GM19372 (cell line): ENCODE data around the gene TXNIP.
A peak's percentile ranks its signal among the peaks of the same experiment; 100 is the strongest.

Experiments used
- ATAC-seq: cut with Tn5 transposase; IDR thresholded peaks from one replicate; pipeline ENCODE4 v1.9.1; 2021; ENCODE audit warnings: mild to moderate bottlenecking, low read depth, moderate library complexity; ENCODE audit not compliant: unreplicated experiment

Gene TXNIP

GRCh38 chr1:145964328-145965118 is 31.9 kb downstream of the TXNIP start, which contains the start of the genes ANKRD34A and POLR3GL:
Gene ANKRD34A, minus strand, starts transcription at chr1:145964575. Its CDS starts 2,816 bp downstream, at chr1:145961759.
Gene POLR3GL, plus strand, starts transcription at chr1:145964690. Its CDS starts 10,176 bp downstream, at chr1:145974866.
- peak; percentile 84 for ATAC-seq

GRCh38 chr1:145963265-145964019 is 32.9 kb downstream of the TXNIP start:
- ATAC-seq: no peak

GRCh38 chr1:145962157-145963102 is 33.9 kb downstream of the TXNIP start:
- no peak for ATAC-seq

GRCh38 chr1:145961425-145962156 is 34.8 kb downstream of the TXNIP start:
- no peak for ATAC-seq

- no peak for ATAC-seq
Measured at GRCh38 chr1:145961109-145961424, 35.3 kb downstream of the TXNIP start.

GRCh38 chr1:145960468-145961108 is 35.8 kb downstream of the TXNIP start:
- no peak for ATAC-seq

- ATAC-seq: no peak
Measured at GRCh38 chr1:145959957-145960467, 36.4 kb downstream of the TXNIP start.

- ATAC-seq: no peak
Measured at GRCh38 chr1:145959333-145959732, 37.0 kb downstream of the TXNIP start.

GRCh38 chr1:145958734-145959133 is 37.6 kb downstream of the TXNIP start:
- ATAC-seq: no peak

- ATAC-seq: peak; percentile 80
Measured at GRCh38 chr1:145957443-145958319, 38.7 kb downstream of the TXNIP start, which contains the start of gene LIX1L. Gene LIX1L, minus strand, starts transcription at chr1:145958017. Its CDS starts 90 bp downstream, at chr1:145957927.

GRCh38 chr1:145956781-145957442 is 39.5 kb downstream of the TXNIP start:
- no peak for ATAC-seq

GRCh38 chr1:145956361-145956760 is 40.0 kb downstream of the TXNIP start:
- ATAC-seq: no peak

- ATAC-seq: no peak
Measured at GRCh38 chr1:145955436-145955835, 40.9 kb downstream of the TXNIP start.

- no peak for ATAC-seq
Measured at GRCh38 chr1:145953861-145954260, 42.5 kb downstream of the TXNIP start.

GRCh38 chr1:145952903-145953302 is 43.5 kb downstream of the TXNIP start:
- no peak for ATAC-seq

GRCh38 chr1:145951526-145951925 is 44.9 kb downstream of the TXNIP start:
- no peak for ATAC-seq

GRCh38 chr1:145949219-145949618 is 47.2 kb downstream of the TXNIP start:
- no peak for ATAC-seq

- ATAC-seq: no peak
Measured at GRCh38 chr1:145947551-145947950, 48.8 kb downstream of the TXNIP start.
